8988T (cell line): Measurements from ENCODE around the gene IDI2.
"Not testable (repeated sequence)": the region's sequence is repeated elsewhere in the genome, so short reads cannot be mapped to it uniquely, and the experiment has no call there.

Experiments
- DNase-seq: peaks from one replicate; pipeline ENCODE4 v3.0.0; 2011

IDI2 gene

DNA sequence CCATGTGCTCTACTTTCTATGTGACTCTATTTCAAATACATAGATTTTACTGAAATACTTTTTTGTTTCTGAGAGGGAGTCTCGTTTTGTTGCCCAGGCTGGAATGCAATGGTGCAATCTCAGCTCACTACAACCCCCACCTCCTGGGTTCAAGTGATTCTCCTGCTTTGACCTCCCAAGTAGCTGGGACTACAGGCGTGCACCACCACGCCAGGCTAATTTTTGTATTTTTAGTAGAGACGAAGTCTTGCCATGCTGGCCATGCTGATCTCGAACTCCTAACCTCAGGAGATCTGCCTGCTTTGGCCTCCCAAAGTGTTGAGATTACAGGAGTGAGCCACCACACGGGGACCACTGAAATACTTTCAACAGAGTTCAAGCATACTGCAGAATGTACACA lies 19.8 kb upstream of the IDI2 start:
- DNase-seq = no peak

- no peak for DNase-seq
These were observed 19.3 kb upstream of the IDI2 start for GRCh38 chr10:1044964-1045363.

DNA sequence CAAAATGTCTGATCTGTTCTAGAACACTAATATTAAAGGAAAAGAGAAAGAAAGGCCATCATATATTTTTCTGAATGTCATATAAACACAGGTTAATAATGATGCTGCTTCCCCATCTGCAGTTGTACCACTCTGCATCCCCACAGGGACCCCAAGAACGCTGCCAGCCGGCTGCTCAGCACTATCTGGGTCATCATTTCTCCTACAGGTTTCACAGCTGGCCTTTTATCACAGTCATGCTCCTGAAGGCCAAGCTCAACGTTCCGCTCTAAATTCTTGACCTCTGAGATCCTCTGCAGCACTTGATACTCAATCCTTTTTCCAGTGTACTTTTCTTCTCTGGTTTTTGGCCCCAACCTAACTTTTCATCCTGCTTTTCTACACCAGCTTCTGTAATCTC lies 18.5 kb upstream of the IDI2 start:
- no peak for DNase-seq

DNA sequence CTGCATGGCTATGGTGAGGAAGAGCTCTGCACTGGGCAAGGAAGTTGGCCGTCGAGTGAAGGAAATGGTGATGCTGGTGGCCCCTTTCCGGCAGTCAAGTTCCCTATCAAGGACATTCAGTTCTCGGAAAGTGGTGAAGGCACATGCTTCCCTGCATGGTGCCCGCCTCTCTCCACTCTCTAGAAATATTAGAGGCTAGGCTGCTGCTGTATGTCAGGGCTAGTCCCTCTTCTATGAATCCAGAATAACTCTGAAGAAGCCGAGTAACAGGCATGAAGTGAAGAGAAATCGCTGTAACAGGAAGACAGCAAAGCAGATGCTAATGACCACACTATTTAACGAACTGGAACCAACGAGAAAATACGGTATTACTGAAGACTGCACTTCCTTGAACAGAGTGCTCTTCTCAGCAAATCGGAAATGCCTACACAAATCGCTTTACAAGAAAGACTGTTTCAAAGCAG lies 17.9 kb upstream of the IDI2 start:
- no peak for DNase-seq

DNA sequence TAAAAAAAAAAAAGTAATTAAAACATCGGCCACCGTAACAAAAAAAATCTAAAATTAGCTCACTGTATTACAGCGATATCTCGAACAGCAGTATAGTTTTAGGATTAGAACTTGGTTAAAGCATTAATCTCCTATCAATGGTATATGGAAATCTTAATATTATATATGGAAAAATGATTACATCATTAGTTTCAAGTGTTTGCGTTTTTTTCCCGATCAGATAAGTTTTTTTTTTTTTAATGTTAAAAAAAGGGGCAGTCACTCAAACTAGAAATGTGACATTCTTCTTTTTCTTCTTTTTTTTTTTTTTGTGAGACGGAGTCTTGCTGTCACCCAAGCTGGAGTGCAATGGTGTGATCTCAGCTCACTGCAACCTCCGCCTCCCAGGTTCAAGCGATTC lies 15.9 kb upstream of the IDI2 start:
- DNase-seq = no peak

- DNase-seq = no peak
These were observed 14.5 kb upstream of the IDI2 start for GRCh38 chr10:1040133-1040532.

DNA sequence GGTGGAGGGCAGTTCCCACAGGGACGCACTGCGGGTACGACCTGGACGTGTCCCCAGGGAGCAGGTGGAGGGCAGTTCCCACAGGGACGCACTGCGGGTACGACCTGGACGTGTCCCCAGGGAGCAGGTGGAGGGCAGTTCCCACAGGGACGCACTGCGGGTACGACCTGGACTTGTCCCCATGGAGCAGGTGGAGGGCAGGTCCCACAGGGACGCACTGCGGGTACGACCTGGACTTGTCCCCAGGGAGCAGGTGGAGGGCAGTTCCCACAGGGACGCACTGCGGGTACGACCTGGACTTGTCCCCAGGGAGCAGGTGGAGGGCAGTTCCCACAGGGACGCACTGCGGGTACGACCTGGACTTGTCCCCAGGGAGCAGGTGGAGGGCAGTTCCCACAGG lies 13.1 kb upstream of the IDI2 start:
- not testable (repeated sequence) for DNase-seq

GRCh38 chr10:1037098-1037497 lies 11.4 kb upstream of the IDI2 start:
- no peak for DNase-seq

DNA sequence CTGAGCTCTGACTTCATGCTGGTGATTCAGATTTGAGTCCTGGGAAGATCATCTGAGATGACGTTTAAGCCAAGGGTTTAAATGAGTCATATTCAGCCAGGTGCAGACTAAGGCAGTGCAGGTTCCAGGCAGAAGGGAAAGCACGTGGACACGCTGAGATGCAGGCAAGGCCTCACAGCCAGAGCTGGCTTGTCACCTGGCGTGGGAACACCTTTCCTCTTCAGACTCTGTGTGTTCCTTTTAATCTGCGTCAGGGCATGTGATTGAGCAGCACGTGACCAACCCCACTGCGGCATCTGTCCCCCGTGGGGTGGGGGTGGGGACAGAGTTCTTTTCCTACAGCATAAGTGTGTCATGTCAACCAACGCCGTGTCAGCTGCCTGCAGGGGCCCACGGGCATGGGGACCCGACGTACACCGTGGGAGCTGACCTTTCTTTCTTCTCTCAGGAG lies 10.7 kb upstream of the IDI2 start:
- DNase-seq = no peak

- DNase-seq = no peak
These were observed 9.5 kb upstream of the IDI2 start for GRCh38 chr10:1035201-1035600.

DNA sequence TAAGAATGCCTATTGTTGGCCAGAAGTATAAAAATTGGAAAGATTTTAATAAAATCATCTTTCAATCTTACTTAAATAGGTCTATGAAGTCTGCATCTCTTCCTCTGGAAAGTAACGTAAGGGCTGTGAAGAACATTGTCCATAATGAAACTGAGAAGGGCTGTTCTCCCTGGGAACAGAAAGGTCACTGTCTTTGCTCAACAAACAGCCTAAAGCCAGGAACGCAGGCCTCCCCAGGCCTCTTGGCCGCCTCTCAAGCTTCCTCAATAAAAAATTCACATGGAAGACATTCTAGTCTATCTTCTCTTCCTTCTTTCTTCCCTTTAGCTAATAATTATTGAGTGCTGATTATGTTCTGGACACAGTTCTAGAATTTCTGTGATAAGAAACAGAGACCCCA lies 9.1 kb upstream of the IDI2 start:
- DNase-seq = no peak

GRCh38 chr10:1033601-1034000 lies 7.9 kb upstream of the IDI2 start:
- no peak for DNase-seq

GRCh38 chr10:1029838-1030237 lies 4.2 kb upstream of the IDI2 start:
- DNase-seq = no peak

GRCh38 chr10:1026578-1026977 lies 919 bp upstream of the IDI2 start:
- no peak for DNase-seq

DNA sequence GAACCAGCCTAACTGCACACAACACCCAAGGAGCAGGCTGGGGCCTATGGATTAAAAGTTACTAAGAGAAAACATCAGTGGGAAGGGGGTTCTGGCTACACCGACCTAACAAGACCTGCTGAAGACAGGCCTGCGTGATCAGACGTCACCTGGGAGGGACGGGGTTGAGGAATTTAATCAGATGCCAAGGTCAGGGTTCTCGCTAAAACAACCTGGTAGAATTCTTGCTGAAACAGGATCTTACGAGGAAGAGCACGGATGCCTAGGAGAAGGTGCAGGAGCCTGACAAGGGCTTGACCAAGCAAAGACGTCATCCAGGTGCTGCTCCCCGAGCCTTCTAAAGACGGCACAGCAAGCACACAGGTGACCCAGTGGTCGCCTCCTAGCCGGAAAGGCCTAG lies 1.6 kb downstream of the IDI2 start:
- DNase-seq = no peak

- DNase-seq = no peak
These were observed 3.2 kb downstream of the IDI2 start for GRCh38 chr10:1022413-1022812.

DNA sequence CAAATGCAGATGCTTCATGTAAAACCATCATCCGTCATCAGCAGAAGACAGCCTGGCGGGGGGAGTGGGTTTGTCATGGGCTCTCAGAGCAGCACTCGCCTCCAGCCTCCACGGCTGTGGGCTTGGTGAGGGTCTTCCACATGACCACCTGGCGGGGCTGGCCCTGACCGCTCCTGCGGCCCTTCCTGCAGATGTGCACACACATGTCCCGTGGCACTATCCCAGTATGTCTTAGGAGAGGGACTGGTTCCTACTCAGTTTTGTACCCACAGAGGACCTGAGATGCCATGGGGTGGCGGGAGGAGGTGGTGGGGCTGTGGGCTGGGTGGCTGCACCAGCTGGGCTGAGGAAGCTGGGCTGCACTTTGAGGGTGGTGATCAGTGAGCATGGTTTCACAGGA lies 4.7 kb downstream of the IDI2 start:
- DNase-seq = no peak

GRCh38 chr10:1020460-1020859 lies 5.2 kb downstream of the IDI2 start:
- no peak for DNase-seq

DNA sequence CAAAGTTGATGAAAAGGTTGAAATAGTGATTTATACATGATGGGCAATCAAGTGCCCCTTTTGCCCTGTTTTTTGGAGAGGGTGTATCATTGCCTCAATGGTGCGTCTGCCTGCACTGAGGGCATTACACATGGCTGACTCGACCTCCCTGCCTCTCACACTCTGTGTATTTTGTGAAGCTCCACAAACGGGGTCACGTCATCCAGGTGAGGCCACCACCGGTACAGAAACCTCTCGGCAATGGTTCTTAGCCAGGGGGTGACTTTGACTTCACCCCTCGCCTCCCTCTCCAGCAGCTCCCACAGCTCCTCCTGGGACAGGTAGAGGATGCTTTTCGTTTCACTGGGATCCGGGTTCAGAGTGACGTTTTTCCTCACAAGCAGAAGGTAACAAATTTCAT lies 6.3 kb downstream of the IDI2 start:
- DNase-seq = no peak

- DNase-seq = no peak
These were observed 10.0 kb downstream of the IDI2 start for GRCh38 chr10:1015688-1016087.

GRCh38 chr10:1011696-1012095 lies 14.0 kb downstream of the IDI2 start:
- DNase-seq = no peak

DNA sequence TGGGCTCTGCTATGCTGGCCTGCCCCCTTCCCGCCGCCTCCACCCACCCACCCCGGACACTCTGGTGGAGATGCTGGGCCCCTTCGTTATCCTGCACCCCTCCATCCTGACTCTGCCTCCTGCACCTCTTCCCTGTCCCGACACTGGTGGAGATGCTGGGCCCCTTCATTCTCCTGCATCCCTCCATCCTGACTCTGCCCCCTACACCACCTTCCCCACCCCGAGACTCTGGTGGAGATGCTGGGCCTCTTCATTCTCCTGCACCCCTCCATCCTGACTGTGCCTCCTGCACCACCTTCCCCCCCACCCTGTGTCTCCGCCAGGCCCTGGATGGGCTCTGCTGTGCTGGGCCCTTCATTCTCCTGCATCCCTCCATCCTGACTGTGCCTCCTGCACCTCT lies 15.0 kb downstream of the IDI2 start:
- DNase-seq = no peak

DNA sequence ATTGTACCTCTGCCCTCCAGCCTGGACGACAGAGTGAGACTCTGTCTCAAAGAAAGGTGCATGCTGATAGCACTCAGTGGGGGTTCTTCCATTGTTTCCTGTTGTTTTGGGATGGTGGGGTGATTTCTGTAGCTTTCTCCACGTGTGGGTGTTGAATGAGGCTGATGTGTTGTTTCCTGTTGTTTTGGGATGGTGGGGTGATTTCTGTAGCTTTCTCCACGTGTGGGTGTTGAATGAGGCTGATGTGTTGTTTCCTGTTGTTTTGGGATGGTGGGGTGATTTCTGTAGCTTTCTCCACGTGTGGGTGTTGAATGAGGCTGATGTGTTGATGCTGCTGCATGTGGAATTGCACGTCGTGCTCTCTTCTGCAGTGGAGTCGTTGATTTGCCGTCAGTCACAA lies 15.7 kb downstream of the IDI2 start:
- DNase-seq = not testable (repeated sequence)

DNA sequence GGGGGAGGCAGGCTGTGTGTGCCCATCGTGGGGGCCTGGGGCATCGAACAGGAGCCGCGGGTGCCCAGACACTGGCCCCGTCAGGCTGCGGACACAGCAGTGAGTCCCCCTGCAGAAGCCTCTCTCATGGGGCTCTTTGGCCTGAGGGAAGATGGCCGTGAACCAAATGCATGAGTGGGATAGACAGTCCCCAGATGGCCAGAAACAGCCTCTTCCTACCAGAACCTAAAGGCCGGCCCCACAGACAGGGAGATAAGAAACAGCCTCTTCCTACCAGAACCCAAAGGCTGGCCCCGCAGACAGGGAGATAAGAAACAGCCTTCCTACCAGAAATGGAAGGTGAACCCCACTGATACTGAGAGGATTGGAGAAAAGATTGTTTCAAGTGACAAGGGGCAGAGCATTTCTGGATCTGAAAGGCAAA lies 16.6 kb downstream of the IDI2 start:
- no peak for DNase-seq

DNA sequence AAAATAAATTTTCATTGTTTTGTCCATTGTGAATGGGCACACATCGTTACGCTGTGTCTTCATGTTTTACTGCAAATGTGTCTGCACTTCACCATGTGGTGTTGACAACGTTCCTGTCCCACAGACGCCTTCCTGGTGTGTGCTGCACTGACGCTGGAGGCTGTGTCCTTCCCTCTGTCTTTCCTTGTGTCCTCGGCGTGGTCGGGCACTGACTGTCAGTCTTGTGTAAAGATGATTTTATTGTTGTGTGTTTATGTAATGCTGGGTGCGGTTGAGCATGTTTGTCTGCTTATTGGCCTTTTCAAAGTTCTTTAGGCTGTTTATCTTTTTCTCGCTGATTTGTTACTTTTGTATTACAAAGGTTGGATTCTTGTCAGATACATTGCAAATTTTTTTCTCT lies 18.1 kb downstream of the IDI2 start:
- no peak for DNase-seq

DNA sequence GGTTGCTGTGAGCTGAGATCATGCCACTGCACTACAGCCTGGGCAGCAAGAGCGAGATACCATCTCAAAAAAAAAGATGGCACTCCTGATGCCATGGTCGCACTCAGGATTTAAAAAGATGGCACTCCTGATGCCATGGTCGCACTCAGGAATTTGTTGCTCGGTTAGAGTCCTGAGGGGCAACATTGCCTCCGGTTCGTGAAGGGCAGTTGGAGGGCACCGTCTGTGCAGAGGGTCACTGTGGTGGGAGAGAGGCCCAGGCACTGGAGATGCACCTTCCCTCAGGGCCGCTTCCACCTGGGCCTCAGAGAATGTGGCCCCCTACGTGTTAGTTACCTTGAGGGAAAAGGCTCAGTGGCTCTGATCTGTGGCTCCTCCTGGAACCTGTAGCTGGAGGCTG lies 19.1 kb downstream of the IDI2 start:
- DNase-seq = no peak
